Measurements from ENCODE around the gene TIMP2. TPM values are rescaled to one million over a fixed set of nuclear protein-coding genes. Genes with fewer than 3 reads are reported as not detected.

Gene TIMP2
- total and polyA plus RNA-seq, 2 of the 13 experiments (the other 11 are each of a cell fraction or from before 2014, with no cell fraction given): 3.8 to 8.5 TPM

DNA sequence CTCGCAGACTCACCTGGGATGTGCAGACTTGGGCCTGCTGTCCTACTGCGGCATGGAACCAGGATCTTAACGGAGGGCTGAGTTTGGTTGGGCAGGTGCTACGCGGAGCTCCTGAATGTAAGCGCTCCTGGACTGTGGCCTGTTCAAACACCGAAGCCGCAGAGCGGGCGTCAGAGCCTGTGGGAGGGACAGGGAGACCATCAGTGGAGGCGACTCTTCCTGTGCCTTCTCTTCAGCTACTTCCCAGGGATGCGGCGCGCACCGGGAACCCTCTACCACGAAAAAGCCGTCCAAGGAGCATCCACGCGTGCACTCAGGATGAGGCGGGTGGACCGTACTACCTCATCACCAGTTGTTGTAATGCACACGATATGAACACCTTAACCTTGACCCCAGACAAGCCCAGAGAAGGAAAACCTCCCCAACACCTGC, 86.6 kb downstream of the TIMP2 start (continued):
- TF ChIP-seq MATR3 (CRISPR knock-in tag; IDR thresholded peaks at IDR 0.05): no peak
- no peak for TF ChIP-seq PAWR (CRISPR knock-in tag; IDR thresholded peaks at IDR 0.05; ENCODE audit: borderline replicate concordance)
- TF ChIP-seq ZNF326 (CRISPR knock-in tag; IDR thresholded peaks at IDR 0.05; ENCODE audit: borderline replicate concordance): no peak
- TF ChIP-seq, protein P1, sequence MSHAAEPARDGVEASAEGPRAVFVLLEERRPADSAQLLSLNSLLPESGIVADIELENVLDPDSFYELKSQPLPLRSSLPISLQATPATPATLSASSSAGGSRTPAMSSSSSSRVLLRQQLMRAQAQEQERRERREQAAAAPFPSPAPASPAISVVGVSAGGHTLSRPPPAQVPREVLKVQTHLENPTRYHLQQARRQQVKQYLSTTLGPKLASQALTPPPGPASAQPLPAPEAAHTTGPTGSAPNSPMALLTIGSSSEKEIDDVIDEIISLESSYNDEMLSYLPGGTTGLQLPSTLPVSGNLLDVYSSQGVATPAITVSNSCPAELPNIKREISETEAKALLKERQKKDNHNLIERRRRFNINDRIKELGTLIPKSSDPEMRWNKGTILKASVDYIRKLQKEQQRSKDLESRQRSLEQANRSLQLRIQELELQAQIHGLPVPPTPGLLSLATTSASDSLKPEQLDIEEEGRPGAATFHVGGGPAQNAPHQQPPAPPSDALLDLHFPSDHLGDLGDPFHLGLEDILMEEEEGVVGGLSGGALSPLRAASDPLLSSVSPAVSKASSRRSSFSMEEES (CRISPR knock-in tag; IDR thresholded peaks at IDR 0.05): no peak
- TF ChIP-seq AFF4 (CRISPR knock-in tag; IDR thresholded peaks at IDR 0.05): no peak
- TF ChIP-seq SCMH1 (CRISPR knock-in tag; IDR thresholded peaks at IDR 0.05; ENCODE audit: borderline replicate concordance): no peak
- no peak for TF ChIP-seq ZNF333 (CRISPR knock-in tag; IDR thresholded peaks at IDR 0.05; ENCODE audit: borderline replicate concordance)
- TF ChIP-seq FOXC1 (CRISPR knock-in tag; IDR thresholded peaks at IDR 0.05; ENCODE audit: borderline replicate concordance): no peak
- TF ChIP-seq, protein P2, sequence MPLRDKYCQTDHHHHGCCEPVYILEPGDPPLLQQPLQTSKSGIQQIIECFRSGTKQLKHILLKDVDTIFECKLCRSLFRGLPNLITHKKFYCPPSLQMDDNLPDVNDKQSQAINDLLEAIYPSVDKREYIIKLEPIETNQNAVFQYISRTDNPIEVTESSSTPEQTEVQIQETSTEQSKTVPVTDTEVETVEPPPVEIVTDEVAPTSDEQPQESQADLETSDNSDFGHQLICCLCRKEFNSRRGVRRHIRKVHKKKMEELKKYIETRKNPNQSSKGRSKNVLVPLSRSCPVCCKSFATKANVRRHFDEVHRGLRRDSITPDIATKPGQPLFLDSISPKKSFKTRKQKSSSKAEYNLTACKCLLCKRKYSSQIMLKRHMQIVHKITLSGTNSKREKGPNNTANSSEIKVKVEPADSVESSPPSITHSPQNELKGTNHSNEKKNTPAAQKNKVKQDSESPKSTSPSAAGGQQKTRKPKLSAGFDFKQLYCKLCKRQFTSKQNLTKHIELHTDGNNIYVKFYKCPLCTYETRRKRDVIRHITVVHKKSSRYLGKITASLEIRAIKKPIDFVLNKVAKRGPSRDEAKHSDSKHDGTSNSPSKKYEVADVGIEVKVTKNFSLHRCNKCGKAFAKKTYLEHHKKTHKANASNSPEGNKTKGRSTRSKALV (CRISPR knock-in tag; IDR thresholded peaks at IDR 0.05): peak; percentile 83; the same call in 1 of the 2 replicates
- no peak for TF ChIP-seq GABPB1 (CRISPR knock-in tag; IDR thresholded peaks at IDR 0.05)
- no peak for TF ChIP-seq ZNF616 (CRISPR knock-in tag; IDR thresholded peaks at IDR 0.05; ENCODE audit: low read depth)
- TF ChIP-seq, protein P3, sequence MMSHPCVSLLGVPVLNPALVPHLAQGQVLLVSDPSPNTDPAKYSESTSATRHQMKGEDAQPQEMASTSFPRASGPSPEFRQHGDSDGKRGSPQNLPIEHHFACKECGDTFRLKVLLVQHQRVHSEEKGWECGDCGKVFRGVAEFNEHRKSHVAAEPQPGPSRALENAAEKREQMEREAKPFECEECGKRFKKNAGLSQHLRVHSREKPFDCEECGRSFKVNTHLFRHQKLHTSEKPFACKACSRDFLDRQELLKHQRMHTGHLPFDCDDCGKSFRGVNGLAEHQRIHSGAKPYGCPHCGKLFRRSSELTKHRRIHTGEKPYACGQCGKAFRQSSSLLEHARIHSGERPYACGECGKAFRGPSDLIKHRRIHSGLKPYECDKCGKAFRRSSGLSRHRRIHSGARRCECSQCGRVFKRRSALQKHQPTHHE (CRISPR knock-in tag; IDR thresholded peaks at IDR 0.05; ENCODE audit: borderline replicate concordance): no peak
- TF ChIP-seq SP5 (CRISPR knock-in tag; IDR thresholded peaks at IDR 0.05; ENCODE audit: borderline replicate concordance, low read depth): peak; percentile 47; the same call in 1 of the 2 replicates
- TF ChIP-seq MED13 (CRISPR knock-in tag; IDR thresholded peaks at IDR 0.05): no peak
- TF ChIP-seq TAF1 (CRISPR knock-in tag; IDR thresholded peaks at IDR 0.05): no peak
- TF ChIP-seq, protein P4, sequence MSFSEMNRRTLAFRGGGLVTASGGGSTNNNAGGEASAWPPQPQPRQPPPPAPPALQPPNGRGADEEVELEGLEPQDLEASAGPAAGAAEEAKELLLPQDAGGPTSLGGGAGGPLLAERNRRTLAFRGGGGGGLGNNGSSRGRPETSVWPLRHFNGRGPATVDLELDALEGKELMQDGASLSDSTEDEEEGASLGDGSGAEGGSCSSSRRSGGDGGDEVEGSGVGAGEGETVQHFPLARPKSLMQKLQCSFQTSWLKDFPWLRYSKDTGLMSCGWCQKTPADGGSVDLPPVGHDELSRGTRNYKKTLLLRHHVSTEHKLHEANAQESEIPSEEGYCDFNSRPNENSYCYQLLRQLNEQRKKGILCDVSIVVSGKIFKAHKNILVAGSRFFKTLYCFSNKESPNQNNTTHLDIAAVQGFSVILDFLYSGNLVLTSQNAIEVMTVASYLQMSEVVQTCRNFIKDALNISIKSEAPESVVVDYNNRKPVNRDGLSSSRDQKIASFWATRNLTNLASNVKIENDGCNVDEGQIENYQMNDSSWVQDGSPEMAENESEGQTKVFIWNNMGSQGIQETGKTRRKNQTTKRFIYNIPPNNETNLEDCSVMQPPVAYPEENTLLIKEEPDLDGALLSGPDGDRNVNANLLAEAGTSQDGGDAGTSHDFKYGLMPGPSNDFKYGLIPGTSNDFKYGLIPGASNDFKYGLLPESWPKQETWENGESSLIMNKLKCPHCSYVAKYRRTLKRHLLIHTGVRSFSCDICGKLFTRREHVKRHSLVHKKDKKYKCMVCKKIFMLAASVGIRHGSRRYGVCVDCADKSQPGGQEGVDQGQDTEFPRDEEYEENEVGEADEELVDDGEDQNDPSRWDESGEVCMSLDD (CRISPR knock-in tag; IDR thresholded peaks at IDR 0.05; ENCODE audit: borderline replicate concordance): no peak
- TF ChIP-seq ZNF256 (CRISPR knock-in tag; conservative IDR thresholded peaks at IDR 0.05): no peak
- TF ChIP-seq ZNF530 (CRISPR knock-in tag; IDR thresholded peaks at IDR 0.05; ENCODE audit: low read depth): no peak
